ENCODE results near the gene SLC6A6.
A peak's percentile ranks its signal among the peaks of the same experiment; 100 is the strongest.

The SLC6A6 gene

GRCh38 chr3:14359348-14359747, 43.1 kb upstream of the SLC6A6 start:
- H2BK12ac ChIP-seq (ENCODE audit: low read length), result no peak overlapping the region
- no peak overlapping the region for H3K14ac ChIP-seq (ENCODE audit: low read length)
- WGBS (ENCODE audit: extremely low coverage, insufficient coverage, insufficient read length), result no CpG with 5 or more reads among the region's 3 CpGs
- H4K12ac ChIP-seq (ENCODE audit: low read depth, low read length), result no peak overlapping the region
- no peak overlapping the region for H3K9ac ChIP-seq (ENCODE audit: low read length)
- DNase-seq, result no peak
- H3K79me2 ChIP-seq (ENCODE audit: control insufficient read depth, insufficient read depth, low read length, poor library complexity), result no peaks in the 10 kb centered on the region
- H3K27me3 ChIP-seq (ENCODE audit: insufficient read depth, low read length), result no peaks in the 10 kb centered on the region
- H3K23ac ChIP-seq (ENCODE audit: low read length), result no peak overlapping the region
- H3K36me3 ChIP-seq (ENCODE audit: control insufficient read depth in 1 of 2, insufficient read depth in 2 of 2, low read length in 2 of 2), result no peaks in the 10 kb centered on the region
- H4K8ac ChIP-seq (ENCODE audit: low read depth, low read length), result no peak overlapping the region
- H2BK120ac ChIP-seq (ENCODE audit: insufficient read depth, low read length, poor library complexity), result no peak overlapping the region
- H4K91ac ChIP-seq (ENCODE audit: low read depth, low read length), result no peak overlapping the region
- H2AFZ ChIP-seq (ENCODE audit: insufficient read depth, low read length, poor library complexity), result no peak overlapping the region
- H3K4me1 ChIP-seq (ENCODE audit: control insufficient read depth in 1 of 2, insufficient read depth in 2 of 2, low read length in 2 of 2), result peaks cover 2 to 4% of the 10 kb centered on the region in 2 experiments
- no peak overlapping the region for H2BK5ac ChIP-seq (ENCODE audit: low read depth, low read length, poor library complexity)
- no peaks in the 10 kb centered on the region for H3K9me3 ChIP-seq (ENCODE audit: insufficient read depth, low read depth, low read length)
- H3K18ac ChIP-seq (ENCODE audit: low read length), result no peak overlapping the region
- no peak overlapping the region for H3K4me2 ChIP-seq (ENCODE audit: low read length)
- no peak overlapping the region for H3K27ac ChIP-seq (ENCODE audit: low read depth, low read length)
- H3K4ac ChIP-seq (ENCODE audit: low read depth, low read length), result no peak overlapping the region
- peak overlapping the region; percentile 52 for H2AK5ac ChIP-seq (ENCODE audit: low read length)
- no peaks in the 10 kb centered on the region for H3K79me1 ChIP-seq (ENCODE audit: low read length)
- no peak overlapping the region for H3K4me3 ChIP-seq (ENCODE audit: low read depth, low read length)

- H3K4me1 ChIP-seq (ENCODE audit: control insufficient read depth in 1 of 2, insufficient read depth in 2 of 2, low read length in 2 of 2), result peaks cover 2 to 4% of the 10 kb centered on the region in 2 experiments
- no peak overlapping the region for H3K18ac ChIP-seq (ENCODE audit: low read length)
- no peaks in the 10 kb centered on the region for H3K9me3 ChIP-seq (ENCODE audit: insufficient read depth, low read depth, low read length)
- no peak overlapping the region for H3K14ac ChIP-seq (ENCODE audit: low read length)
- no peak overlapping the region for H2BK5ac ChIP-seq (ENCODE audit: low read depth, low read length, poor library complexity)
- H3K4me2 ChIP-seq (ENCODE audit: low read length), result no peak overlapping the region
- H3K4me3 ChIP-seq (ENCODE audit: low read depth, low read length), result no peak overlapping the region
- H3K79me2 ChIP-seq (ENCODE audit: control insufficient read depth, insufficient read depth, low read length, poor library complexity), result no peaks in the 10 kb centered on the region
- H3K9ac ChIP-seq (ENCODE audit: low read length), result no peak overlapping the region
- DNase-seq, result peak in 1 of 2 donors; percentile 22
- H3K27ac ChIP-seq (ENCODE audit: low read depth, low read length), result no peak overlapping the region
- H3K23ac ChIP-seq (ENCODE audit: low read length), result no peak overlapping the region
- H3K79me1 ChIP-seq (ENCODE audit: low read length), result no peaks in the 10 kb centered on the region
- H4K8ac ChIP-seq (ENCODE audit: low read depth, low read length), result no peak overlapping the region
- H3K4ac ChIP-seq (ENCODE audit: low read depth, low read length), result no peak overlapping the region
- WGBS (ENCODE audit: extremely low coverage, insufficient coverage, insufficient read length), result no CpG with 5 or more reads among the region's 14 CpGs
- no peak overlapping the region for H4K12ac ChIP-seq (ENCODE audit: low read depth, low read length)
- H3K27me3 ChIP-seq (ENCODE audit: insufficient read depth, low read length), result no peaks in the 10 kb centered on the region
- H2BK12ac ChIP-seq (ENCODE audit: low read length), result no peak overlapping the region
- H4K91ac ChIP-seq (ENCODE audit: low read depth, low read length), result peak overlapping the region; percentile 1
- H2AK5ac ChIP-seq (ENCODE audit: low read length), result no peak overlapping the region
- no peaks in the 10 kb centered on the region for H3K36me3 ChIP-seq (ENCODE audit: control insufficient read depth in 1 of 2, insufficient read depth in 2 of 2, low read length in 2 of 2)
- H2BK120ac ChIP-seq (ENCODE audit: insufficient read depth, low read length, poor library complexity), result no peak overlapping the region
- no peak overlapping the region for H2AFZ ChIP-seq (ENCODE audit: insufficient read depth, low read length, poor library complexity)
Observed at GRCh38 chr3:14360123-14360881, 42.1 kb upstream of the SLC6A6 start.

- no CpG with 5 or more reads among the region's 8 CpGs for WGBS (ENCODE audit: extremely low coverage, insufficient coverage, insufficient read length)
- Histone ChIP-seq H3K4me1 (ENCODE audit: control insufficient read depth in 1 of 2, insufficient read depth in 2 of 2, low read length in 2 of 2) (peaks cover 2 to 4% of the 10 kb centered on the region in 2 experiments), H3K14ac (ENCODE audit: low read length) (no peak overlapping the region), H2AFZ (ENCODE audit: insufficient read depth, low read length, poor library complexity) (no peak overlapping the region), H3K79me2 (ENCODE audit: control insufficient read depth, insufficient read depth, low read length, poor library complexity) (no peaks in the 10 kb centered on the region), H3K18ac (ENCODE audit: low read length) (no peak overlapping the region), H3K79me1 (ENCODE audit: low read length) (no peaks in the 10 kb centered on the region), H3K36me3 (ENCODE audit: control insufficient read depth in 1 of 2, insufficient read depth in 2 of 2, low read length in 2 of 2) (no peaks in the 10 kb centered on the region), H2BK5ac (ENCODE audit: low read depth, low read length, poor library complexity) (no peak overlapping the region), H3K23ac (ENCODE audit: low read length) (no peak overlapping the region), H3K27me3 (ENCODE audit: insufficient read depth, low read length) (no peaks in the 10 kb centered on the region), H3K9ac (ENCODE audit: low read length) (no peak overlapping the region), H2BK12ac (ENCODE audit: low read length) (no peak overlapping the region), H4K8ac (ENCODE audit: low read depth, low read length) (no peak overlapping the region), H4K91ac (ENCODE audit: low read depth, low read length) (no peak overlapping the region), H3K4me2 (ENCODE audit: low read length) (no peak overlapping the region), H3K4ac (ENCODE audit: low read depth, low read length) (no peak overlapping the region), H2AK5ac (ENCODE audit: low read length) (no peak overlapping the region), H3K27ac (ENCODE audit: low read depth, low read length) (no peak overlapping the region), H4K12ac (ENCODE audit: low read depth, low read length) (no peak overlapping the region), H3K9me3 (ENCODE audit: insufficient read depth, low read depth, low read length) (no peaks in the 10 kb centered on the region), H3K4me3 (ENCODE audit: low read depth, low read length) (no peak overlapping the region), H2BK120ac (ENCODE audit: insufficient read depth, low read length, poor library complexity) (no peak overlapping the region)
- no peak for DNase-seq
Observed at GRCh38 chr3:14361068-14361677, 41.2 kb upstream of the SLC6A6 start.

DNA sequence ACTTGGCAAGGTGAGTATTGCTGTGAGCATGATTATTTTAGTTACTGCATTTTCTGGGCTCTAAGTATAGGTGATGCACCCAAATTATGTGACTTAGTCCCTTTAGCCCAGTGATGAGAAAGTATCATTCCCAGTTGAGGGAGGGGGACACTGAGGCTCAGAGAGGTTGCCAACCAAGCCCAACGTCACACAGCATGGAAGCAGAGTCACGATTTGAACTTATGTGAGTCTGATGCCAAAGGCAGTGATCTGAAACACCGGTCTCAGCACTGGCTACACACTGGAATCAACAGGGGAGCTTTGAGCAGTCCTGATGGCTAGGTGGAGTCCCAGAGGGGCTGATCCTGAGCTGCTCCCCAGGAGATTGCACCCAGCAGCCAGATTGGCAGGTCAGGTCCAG, 39.5 kb upstream of the SLC6A6 start:
- Histone ChIP-seq H2AK5ac (ENCODE audit: low read length) (no peak overlapping the region), H3K4me3 (ENCODE audit: low read depth, low read length) (no peak overlapping the region), H4K12ac (ENCODE audit: low read depth, low read length) (no peak overlapping the region), H3K4me2 (ENCODE audit: low read length) (no peak overlapping the region), H3K27ac (ENCODE audit: low read depth, low read length) (no peak overlapping the region), H3K79me1 (ENCODE audit: low read length) (no peaks in the 10 kb centered on the region), H3K9ac (ENCODE audit: low read length) (no peak overlapping the region), H2BK5ac (ENCODE audit: low read depth, low read length, poor library complexity) (no peak overlapping the region), H3K79me2 (ENCODE audit: control insufficient read depth, insufficient read depth, low read length, poor library complexity) (no peaks in the 10 kb centered on the region), H3K9me3 (ENCODE audit: insufficient read depth, low read depth, low read length) (no peaks in the 10 kb centered on the region), H3K36me3 (ENCODE audit: control insufficient read depth in 1 of 2, insufficient read depth in 2 of 2, low read length in 2 of 2) (no peaks in the 10 kb centered on the region), H4K91ac (ENCODE audit: low read depth, low read length) (no peak overlapping the region), H3K14ac (ENCODE audit: low read length) (no peak overlapping the region), H3K4ac (ENCODE audit: low read depth, low read length) (no peak overlapping the region), H3K4me1 (ENCODE audit: control insufficient read depth in 1 of 2, insufficient read depth in 2 of 2, low read length in 2 of 2) (peaks cover 2 to 4% of the 10 kb centered on the region in 2 experiments), H2BK12ac (ENCODE audit: low read length) (no peak overlapping the region), H2AFZ (ENCODE audit: insufficient read depth, low read length, poor library complexity) (no peak overlapping the region), H3K23ac (ENCODE audit: low read length) (no peak overlapping the region), H4K8ac (ENCODE audit: low read depth, low read length) (no peak overlapping the region), H2BK120ac (ENCODE audit: insufficient read depth, low read length, poor library complexity) (no peak overlapping the region), H3K18ac (ENCODE audit: low read length) (no peak overlapping the region), H3K27me3 (ENCODE audit: insufficient read depth, low read length) (no peaks in the 10 kb centered on the region)
- WGBS (ENCODE audit: extremely low coverage, insufficient coverage, insufficient read length), result no CpG with 5 or more reads among the region's 3 CpGs
- no peak for DNase-seq
